A549 (cell line): ENCODE measurements around the gene WFDC11. TPM values are rescaled to one million over a fixed set of nuclear protein-coding genes. Genes with fewer than 3 reads are reported as not detected.

Experiments used
- ATAC-seq, 2 experiments: fragments of 200-7000 bp in 1 of 2; fragments of >200 bp in 1 of 2; cut with Nextera tagmentation in 1 of 2; cut with Tn5 transposase in 1 of 2; 3 replicates each; pipeline versions ENCODE4 v1.8.0 to v1.9.1; 2018 to 2020; ENCODE audit warnings: mild to moderate bottlenecking in 1 of 2, moderate library complexity in 1 of 2
- CTCF ChIA-PET: fragments of 300-600 bp; sonication (Branson Sonifier 250); formaldehyde crosslinking; extraction: SDS; loops from one replicate; lab custom pipeline; 2021; ENCODE audit warnings: antibody characterized with exemption, inconsistent platforms; lab: Yijun Ruan, JAX
- POLR2A ChIA-PET: fragments of 350-600 bp; formaldehyde crosslinking; extraction: SDS; loops from one replicate; lab custom pipeline; 2021; ENCODE audit warnings: antibody characterized with exemption, inconsistent platforms; lab: Yijun Ruan, JAX
- DNase-seq, 2 experiments: peaks; one replicate each; pipeline versions ENCODE4 v3.0.0 to v3.0.0-alpha.2; 2011 to 2016; ENCODE audit warnings: low read depth in 1 of 2, low spot score in 1 of 2
- FAIRE-seq: peaks from 2 replicates; lab custom pipeline; 2011; peaks lifted over from hg19 to GRCh38; lab: Jason Lieb, UNC
- H3K27ac ChIP-seq, 2 experiments: fragments of >200 bp; sonication (Bioruptor Twin); formaldehyde crosslinking; 3 replicates each; pipeline ENCODE4 v1.5.1; 2016 to 2017
- H3K4me1 ChIP-seq: fragments of >200 bp; sonication (Bioruptor Twin); formaldehyde crosslinking; 3 replicates; pipeline ENCODE4 v1.6.1; 2016
- H3K4me2 ChIP-seq: fragments of >200 bp; sonication (Bioruptor Twin); formaldehyde crosslinking; 3 replicates; pipeline ENCODE4 v1.6.1; 2016
- H3K4me3 ChIP-seq: fragments of >200 bp; sonication (Bioruptor Twin); formaldehyde crosslinking; 3 replicates; pipeline ENCODE4 v1.5.1; 2016
- H3K9me3 ChIP-seq: fragments of >200 bp; sonication (Bioruptor Twin); formaldehyde crosslinking; 3 replicates; pipeline ENCODE4 v1.6.1; 2016
- CBX2 ChIP-seq: fragments of 200-600 bp; sonication (generic); IDR thresholded peaks from 2 replicates; pipeline ENCODE4 v1.6.1; 2016; ENCODE audit warnings: low read depth, mild to moderate bottlenecking, borderline replicate concordance
- FOXS1 ChIP-seq: fragments of 250-450 bp; sonication (Bioruptor Pico); IDR thresholded peaks from 2 replicates; pipeline ENCODE4 v1.5.0; 2020; ENCODE audit warnings: mild to moderate bottlenecking, moderate library complexity
- KDM1A ChIP-seq: fragments of 200-600 bp; sonication (generic); IDR thresholded peaks from 2 replicates; pipeline ENCODE4 v1.6.1; 2016; ENCODE audit warnings: low read depth, mild to moderate bottlenecking
- KDM5A ChIP-seq: fragments of 200-600 bp; sonication (generic); IDR thresholded peaks from 2 replicates; pipeline ENCODE4 v1.6.1; 2016; ENCODE audit warnings: antibody characterized with exemption, mild to moderate bottlenecking
- MYC ChIP-seq: IDR thresholded peaks from 2 replicates; pipeline ENCODE4 v1.6.1; 2012; ENCODE audit warnings: mild to moderate bottlenecking, inconsistent platforms, low read length, improper control_type of control experiment, borderline replicate concordance
- WGBS: methylation state at CpG from one replicate; pipeline ENCODE4 v1.1.6; 2017; ENCODE audit errors: missing lambda C conversion rate; 5-methylcytosine and 5-hydroxymethylcytosine counted together
- polyA plus RNA-seq, 4 experiments: library from polyadenylated mRNA; depleted of rRNA in 3 of 4; stranded (reverse); fragments of >200 nt; fragmentation: RNase III in 1 of 4; extraction: RNeasy Plus Mini Kit Qiagen cat#74134 plus additional on column Dnase treatment in 1 of 4; gene quantifications; 2 replicates in 3 of 4; 3 replicates in 1 of 4; pipeline ENCODE4 v1.2.3, GENCODE V29; 2011 to 2017
- small RNA-seq, 6 experiments: library from RNA; depleted of rRNA; stranded (forward); fragments of <200 nt; gene quantifications; one replicate each; pipeline ENCODE3, GENCODE V24; 2012

WFDC11 gene
- polyA plus RNA-seq, 2 of the 4 experiments (the other 2 are of a cell fraction): not detected

DNA sequence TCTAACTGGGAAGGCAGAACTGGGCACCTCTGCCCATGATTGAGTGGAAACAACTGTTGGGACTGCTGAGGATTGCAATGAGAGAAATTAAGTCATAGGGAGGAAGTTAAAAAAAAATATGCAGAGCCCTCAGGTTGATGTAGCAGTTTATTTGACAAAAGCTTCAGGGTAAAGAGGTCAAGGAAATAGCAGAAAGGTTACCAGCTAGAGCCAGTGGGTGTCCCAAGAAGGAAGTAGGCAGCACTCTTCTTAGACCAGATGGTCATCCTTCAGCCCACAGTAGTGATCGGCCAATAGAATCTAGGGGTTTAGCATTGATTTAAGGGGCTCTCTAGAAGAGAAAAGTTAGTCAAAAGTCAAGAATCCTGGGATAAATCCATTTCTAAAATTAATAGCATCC lies 62.2 kb downstream of the WFDC11 start:
- no peak for DNase-seq
- H3K4me1 ChIP-seq: no peaks in the 10 kb centered on the region
- TF ChIP-seq KDM5A: no peak
- no peak for TF ChIP-seq FOXS1 (CRISPR knock-in tag)
- TF ChIP-seq KDM1A: no peak
- TF ChIP-seq CBX2: no peak
- TF ChIP-seq MYC: no peak
- no peak overlapping the region for H3K4me3 ChIP-seq
- ChIA-PET CTCF (no interaction called here), POLR2A (no interaction called here)
- no peak overlapping the region for H3K4me2 ChIP-seq
- no peak overlapping the region for H3K27ac ChIP-seq
- ATAC-seq: no peak
- no peak for FAIRE-seq
- WGBS: 19% methylated on average over 1 of the region's 1 CpG
- peaks cover 6% of the 10 kb centered on the region; the same call in 1 of the 3 replicates for H3K9me3 ChIP-seq

Small RNAs within 50 kb of the gene (small RNA-seq; reads per million reads assigned to genes)
- 0 reads per million in 6 experiments for gene MIR3617

Other genes starting within 250 kb of the WFDC11 start
- not detected in 2 replicates for gene WFDC2, start 200.5 kb downstream of the WFDC11 start, polyA plus RNA-seq (2011; rRNA removed)
- gene WFDC2, start 200.5 kb downstream of the WFDC11 start, polyA plus RNA-seq (2017; fragmentation: RNase III; extraction: RNeasy Plus Mini Kit Qiagen cat#74134 plus additional on column Dnase treatment): 0.22 TPM in 1 of 3 replicates, not detected in the others
- not detected in 2 replicates for gene SPINT3, start 154.6 kb downstream of the WFDC11 start, polyA plus RNA-seq (2011; rRNA removed)
- not detected in 3 replicates for gene SPINT3, start 154.6 kb downstream of the WFDC11 start, polyA plus RNA-seq (2017; fragmentation: RNase III; extraction: RNeasy Plus Mini Kit Qiagen cat#74134 plus additional on column Dnase treatment)
- gene WFDC6, start 130.8 kb downstream of the WFDC11 start, polyA plus RNA-seq (2011; rRNA removed): not detected in 2 replicates
- not detected in 3 replicates for gene WFDC6, start 130.8 kb downstream of the WFDC11 start, polyA plus RNA-seq (2017; fragmentation: RNase III; extraction: RNeasy Plus Mini Kit Qiagen cat#74134 plus additional on column Dnase treatment)
- gene EPPIN, start 122.8 kb downstream of the WFDC11 start, polyA plus RNA-seq (2011; rRNA removed): not detected in 2 replicates
- gene EPPIN, start 122.8 kb downstream of the WFDC11 start, polyA plus RNA-seq (2017; fragmentation: RNase III; extraction: RNeasy Plus Mini Kit Qiagen cat#74134 plus additional on column Dnase treatment): not detected in 3 replicates
- gene WFDC8, start 91.0 kb downstream of the WFDC11 start, polyA plus RNA-seq (2011; rRNA removed): not detected in 2 replicates
- not detected in 3 replicates for gene WFDC8, start 91.0 kb downstream of the WFDC11 start, polyA plus RNA-seq (2017; fragmentation: RNase III; extraction: RNeasy Plus Mini Kit Qiagen cat#74134 plus additional on column Dnase treatment)
- gene WFDC10A, start 40.5 kb downstream of the WFDC11 start, polyA plus RNA-seq (2011; rRNA removed): not detected in 2 replicates
- gene WFDC10A, start 40.5 kb downstream of the WFDC11 start, polyA plus RNA-seq (2017; fragmentation: RNase III; extraction: RNeasy Plus Mini Kit Qiagen cat#74134 plus additional on column Dnase treatment): not detected in 3 replicates
- not detected in 2 replicates for gene WFDC9, start 39.0 kb downstream of the WFDC11 start, polyA plus RNA-seq (2011; rRNA removed)
- gene WFDC9, start 39.0 kb downstream of the WFDC11 start, polyA plus RNA-seq (2017; fragmentation: RNase III; extraction: RNeasy Plus Mini Kit Qiagen cat#74134 plus additional on column Dnase treatment): not detected in 3 replicates
- gene WFDC13, start 31.8 kb upstream of the WFDC11 start, polyA plus RNA-seq (2011; rRNA removed): not detected in 2 replicates
- not detected in 3 replicates for gene WFDC13, start 31.8 kb upstream of the WFDC11 start, polyA plus RNA-seq (2017; fragmentation: RNase III; extraction: RNeasy Plus Mini Kit Qiagen cat#74134 plus additional on column Dnase treatment)
- gene WFDC10B, start 34.8 kb upstream of the WFDC11 start, polyA plus RNA-seq (2011; rRNA removed): not detected in 2 replicates
- not detected in 3 replicates for gene WFDC10B, start 34.8 kb upstream of the WFDC11 start, polyA plus RNA-seq (2017; fragmentation: RNase III; extraction: RNeasy Plus Mini Kit Qiagen cat#74134 plus additional on column Dnase treatment)
- not detected in 2 replicates for gene SPINT4, start 52.1 kb upstream of the WFDC11 start, polyA plus RNA-seq (2011; rRNA removed)
- gene SPINT4, start 52.1 kb upstream of the WFDC11 start, polyA plus RNA-seq (2017; fragmentation: RNase III; extraction: RNeasy Plus Mini Kit Qiagen cat#74134 plus additional on column Dnase treatment): not detected in 3 replicates
- gene WFDC3, start 121.6 kb upstream of the WFDC11 start, polyA plus RNA-seq (2011; rRNA removed): 0.34 TPM in 1 of 2 replicates, not detected in the other
- gene WFDC3, start 121.6 kb upstream of the WFDC11 start, polyA plus RNA-seq (2017; fragmentation: RNase III; extraction: RNeasy Plus Mini Kit Qiagen cat#74134 plus additional on column Dnase treatment): not detected in 3 replicates
- 34.1 and 38.3 TPM in 2 replicates for gene DNTTIP1, start 121.7 kb upstream of the WFDC11 start, polyA plus RNA-seq (2011; rRNA removed)
- 24.9 to 26.0 TPM (median 25.3 TPM) in 3 replicates for gene DNTTIP1, start 121.7 kb upstream of the WFDC11 start, polyA plus RNA-seq (2017; fragmentation: RNase III; extraction: RNeasy Plus Mini Kit Qiagen cat#74134 plus additional on column Dnase treatment)
- 123 and 137 TPM in 2 replicates for gene UBE2C, start 142.4 kb upstream of the WFDC11 start, polyA plus RNA-seq (2011; rRNA removed)
- 188 to 212 TPM (median 189 TPM) in 3 replicates for gene UBE2C, start 142.4 kb upstream of the WFDC11 start, polyA plus RNA-seq (2017; fragmentation: RNase III; extraction: RNeasy Plus Mini Kit Qiagen cat#74134 plus additional on column Dnase treatment)
- 0.23 TPM in 1 of 2 replicates, not detected in the other for gene TNNC2, start 157.1 kb upstream of the WFDC11 start, polyA plus RNA-seq (2011; rRNA removed)
- 0.17 to 0.22 TPM in 2 of 3 replicates, not detected in the other for gene TNNC2, start 157.1 kb upstream of the WFDC11 start, polyA plus RNA-seq (2017; fragmentation: RNase III; extraction: RNeasy Plus Mini Kit Qiagen cat#74134 plus additional on column Dnase treatment)
- 4.0 and 4.1 TPM in 2 replicates for gene SNX21, start 163.6 kb upstream of the WFDC11 start, polyA plus RNA-seq (2011; rRNA removed)
- 4.9 to 7.7 TPM (median 7.0 TPM) in 3 replicates for gene SNX21, start 163.6 kb upstream of the WFDC11 start, polyA plus RNA-seq (2017; fragmentation: RNase III; extraction: RNeasy Plus Mini Kit Qiagen cat#74134 plus additional on column Dnase treatment)
- 18.5 and 19.8 TPM in 2 replicates for gene ACOT8, start 187.2 kb upstream of the WFDC11 start, polyA plus RNA-seq (2011; rRNA removed)
- gene ACOT8, start 187.2 kb upstream of the WFDC11 start, polyA plus RNA-seq (2017; fragmentation: RNase III; extraction: RNeasy Plus Mini Kit Qiagen cat#74134 plus additional on column Dnase treatment): 12.6 to 14.7 TPM (median 14.0 TPM) in 3 replicates
- 1.3 and 1.9 TPM in 2 replicates for gene ZSWIM3, start 187.4 kb upstream of the WFDC11 start, polyA plus RNA-seq (2011; rRNA removed)
- 1.0 to 1.1 TPM (median 1.1 TPM) in 3 replicates for gene ZSWIM3, start 187.4 kb upstream of the WFDC11 start, polyA plus RNA-seq (2017; fragmentation: RNase III; extraction: RNeasy Plus Mini Kit Qiagen cat#74134 plus additional on column Dnase treatment)
- gene ZSWIM1, start 211.0 kb upstream of the WFDC11 start, polyA plus RNA-seq (2011; rRNA removed): 4.7 and 7.6 TPM in 2 replicates
- gene ZSWIM1, start 211.0 kb upstream of the WFDC11 start, polyA plus RNA-seq (2017; fragmentation: RNase III; extraction: RNeasy Plus Mini Kit Qiagen cat#74134 plus additional on column Dnase treatment): 5.8 to 6.6 TPM (median 6.1 TPM) in 3 replicates
- gene SPATA25, start 217.4 kb upstream of the WFDC11 start, polyA plus RNA-seq (2011; rRNA removed): 0.31 and 0.54 TPM in 2 replicates
- gene SPATA25, start 217.4 kb upstream of the WFDC11 start, polyA plus RNA-seq (2017; fragmentation: RNase III; extraction: RNeasy Plus Mini Kit Qiagen cat#74134 plus additional on column Dnase treatment): 0.59 to 1.3 TPM (median 0.77 TPM) in 3 replicates
- 0.56 and 0.57 TPM in 2 replicates for gene NEURL2, start 221.0 kb upstream of the WFDC11 start, polyA plus RNA-seq (2011; rRNA removed)
- gene NEURL2, start 221.0 kb upstream of the WFDC11 start, polyA plus RNA-seq (2017; fragmentation: RNase III; extraction: RNeasy Plus Mini Kit Qiagen cat#74134 plus additional on column Dnase treatment): 1.4 to 1.6 TPM (median 1.4 TPM) in 3 replicates
- 53.1 and 61.2 TPM in 2 replicates for gene CTSA, start 221.1 kb upstream of the WFDC11 start, polyA plus RNA-seq (2011; rRNA removed)
- gene CTSA, start 221.1 kb upstream of the WFDC11 start, polyA plus RNA-seq (2017; fragmentation: RNase III; extraction: RNeasy Plus Mini Kit Qiagen cat#74134 plus additional on column Dnase treatment): 76.4 to 95.6 TPM (median 93.2 TPM) in 3 replicates
- 2.7 and 4.5 TPM in 2 replicates for gene PLTP, start 241.9 kb upstream of the WFDC11 start, polyA plus RNA-seq (2011; rRNA removed)
- 0.97 to 1.6 TPM (median 1.5 TPM) in 3 replicates for gene PLTP, start 241.9 kb upstream of the WFDC11 start, polyA plus RNA-seq (2017; fragmentation: RNase III; extraction: RNeasy Plus Mini Kit Qiagen cat#74134 plus additional on column Dnase treatment)